ENCODE results near the gene MGAT4A.
A peak's percentile ranks its signal among the peaks of the same experiment; 100 is the strongest.

MGAT4A gene

DNA sequence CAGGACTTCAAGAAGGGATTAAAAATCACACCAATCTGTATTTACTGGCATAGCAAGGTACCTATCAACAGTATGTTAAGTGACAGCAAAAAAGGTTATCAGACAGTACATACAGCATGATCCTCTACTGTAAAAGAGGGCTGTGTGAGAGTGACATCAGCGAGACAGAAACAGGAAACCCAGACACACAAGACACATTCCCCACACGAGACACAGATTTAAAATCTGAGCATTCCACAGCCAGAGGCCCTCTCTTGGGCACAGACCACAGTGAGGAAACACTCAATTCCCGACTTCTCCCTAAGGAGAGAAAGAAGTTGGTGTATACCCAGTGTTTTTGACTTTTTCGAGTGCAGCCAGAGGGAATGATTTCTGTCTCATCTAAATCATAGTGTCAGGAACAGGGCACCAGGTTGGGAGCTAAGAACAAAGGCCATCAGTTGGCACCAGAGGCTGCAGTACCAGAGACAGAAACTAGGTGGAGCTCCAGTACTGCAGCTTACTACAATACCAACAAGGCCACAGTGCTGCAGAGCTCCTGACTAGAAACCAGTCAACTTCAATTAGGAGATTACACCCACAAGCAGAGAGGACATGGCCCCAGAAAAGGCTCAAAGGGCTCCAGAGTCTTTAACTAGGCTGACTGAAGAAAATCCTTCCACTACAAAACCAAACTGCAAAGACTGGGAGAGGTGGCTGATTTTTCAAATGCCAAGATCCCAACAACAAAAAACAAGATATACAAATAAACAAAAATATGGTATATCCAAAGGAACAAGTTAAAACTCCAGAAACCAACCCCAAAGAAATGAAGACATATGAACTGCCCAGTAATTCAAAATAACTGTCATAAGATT, 81.6 kb downstream of the MGAT4A start:
- peak; percentile 79 for DNase-seq

DNA sequence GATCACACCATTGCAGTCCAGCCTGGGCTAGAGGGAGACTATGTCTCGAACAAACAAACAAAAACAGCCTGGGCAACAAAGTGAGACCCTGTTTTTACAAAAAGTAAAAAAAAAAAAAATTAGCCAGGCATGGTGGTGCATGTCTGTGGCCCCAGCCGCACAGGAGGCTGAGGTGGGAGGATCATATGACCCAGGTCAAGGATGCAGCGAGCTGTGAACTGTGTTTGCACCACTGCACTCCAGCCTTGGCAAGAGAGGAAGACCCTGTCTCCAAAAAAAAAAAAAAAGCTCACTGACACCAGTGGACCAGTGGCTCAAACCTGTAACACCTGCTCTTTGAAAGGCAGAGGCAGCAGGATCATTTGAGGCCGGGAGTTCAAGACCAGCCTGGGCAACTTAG, 82.5 kb downstream of the MGAT4A start:
- DNase-seq: no peak

GRCh38 chr2:98647636-98648035, 83.3 kb downstream of the MGAT4A start:
- no peak for DNase-seq

DNA sequence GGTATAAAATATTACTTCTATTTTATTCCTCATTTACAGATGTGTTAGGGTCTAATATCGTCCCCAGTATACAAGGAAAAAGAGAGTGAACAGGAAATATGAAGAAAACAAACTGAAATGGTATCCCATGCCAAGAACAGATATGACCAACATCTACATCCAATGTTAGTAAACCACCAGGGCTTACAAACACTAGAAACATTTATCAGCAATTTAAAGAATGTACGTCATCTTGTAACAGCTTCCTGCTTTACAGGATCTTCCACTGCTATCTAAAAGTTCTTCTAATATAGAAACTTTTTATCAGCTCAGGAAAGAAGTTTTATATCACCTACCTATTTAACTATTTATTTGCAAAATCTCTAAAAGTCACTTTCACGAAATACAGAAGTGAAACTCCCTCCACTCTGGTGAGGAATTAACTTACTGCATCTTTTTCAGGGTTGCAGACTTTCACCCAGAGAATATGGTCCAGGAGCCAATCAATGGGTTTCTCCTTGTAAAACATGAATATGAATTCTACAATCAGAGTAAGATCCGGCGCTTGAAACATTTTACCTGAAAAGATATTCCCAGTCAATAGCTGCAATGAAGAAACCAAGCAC, 87.3 kb downstream of the MGAT4A start:
- DNase-seq: no peak

DNA sequence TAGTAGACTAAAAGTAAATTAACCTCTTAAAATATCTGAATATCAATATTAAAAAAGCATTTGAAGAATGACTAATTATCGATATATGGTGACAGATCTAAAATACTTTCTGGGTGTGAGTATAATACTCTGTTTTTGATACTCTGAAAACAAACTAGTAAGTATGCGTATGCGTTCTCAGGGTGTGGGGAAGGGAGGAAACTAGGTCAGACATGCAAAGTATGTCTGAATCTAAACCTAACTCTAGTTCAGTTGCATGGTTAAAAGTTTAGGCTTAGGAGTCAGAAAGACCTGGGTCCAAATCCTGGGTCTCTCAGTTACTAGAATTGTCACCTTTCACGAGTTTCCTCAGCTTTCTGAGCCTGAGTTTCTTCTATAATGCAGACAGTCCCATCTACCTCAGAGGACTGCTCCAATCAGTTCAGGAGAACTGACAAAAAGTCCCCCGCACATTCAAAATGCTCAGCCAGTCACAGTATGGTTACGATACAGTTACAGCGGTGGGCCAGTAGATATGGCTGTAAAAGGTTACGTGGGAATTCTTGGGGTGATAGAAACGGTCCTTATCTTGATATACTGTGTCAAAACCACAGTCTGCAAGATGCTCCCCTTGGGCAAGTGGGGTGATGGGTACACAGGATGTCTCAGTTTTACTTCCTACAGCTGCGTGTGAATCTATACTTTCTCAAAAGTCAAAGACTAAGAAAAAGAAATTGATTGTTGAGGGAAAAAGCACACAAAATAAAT, 93.4 kb downstream of the MGAT4A start:
- peak; percentile 39 for DNase-seq

DNA sequence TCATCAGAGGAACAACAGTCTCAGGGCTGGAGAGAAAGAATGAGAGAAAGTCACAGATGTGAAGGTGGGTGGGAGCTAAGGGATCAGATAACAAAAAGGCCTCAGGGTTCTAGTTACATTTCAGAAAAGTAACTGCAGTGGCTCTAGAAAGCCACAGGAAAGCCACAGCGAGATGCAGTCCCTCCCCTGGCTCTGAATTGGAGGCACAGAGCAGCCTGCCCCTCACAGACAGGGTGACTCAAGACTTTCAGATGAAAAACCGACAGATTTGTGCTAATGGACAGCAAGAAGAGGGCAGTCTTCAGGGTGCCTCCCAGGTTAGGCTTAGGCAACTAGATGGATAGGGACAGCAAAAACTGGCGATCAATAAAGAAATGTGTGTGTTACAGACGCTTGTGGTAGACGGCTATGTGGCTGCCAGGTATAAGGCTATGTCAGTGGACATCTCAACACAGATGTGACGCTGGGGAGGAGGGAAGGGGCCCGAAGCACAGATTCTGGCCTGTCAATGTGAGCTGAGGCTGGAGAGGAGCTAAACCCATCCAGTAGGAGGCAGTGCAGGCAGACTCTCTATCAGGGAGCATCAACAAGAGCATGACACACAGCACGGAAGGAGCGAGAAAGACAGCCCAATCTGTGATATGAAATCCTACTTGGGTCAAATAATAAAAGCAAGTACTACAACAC, 96.4 kb downstream of the MGAT4A start:
- peak; percentile 52 for DNase-seq

DNA sequence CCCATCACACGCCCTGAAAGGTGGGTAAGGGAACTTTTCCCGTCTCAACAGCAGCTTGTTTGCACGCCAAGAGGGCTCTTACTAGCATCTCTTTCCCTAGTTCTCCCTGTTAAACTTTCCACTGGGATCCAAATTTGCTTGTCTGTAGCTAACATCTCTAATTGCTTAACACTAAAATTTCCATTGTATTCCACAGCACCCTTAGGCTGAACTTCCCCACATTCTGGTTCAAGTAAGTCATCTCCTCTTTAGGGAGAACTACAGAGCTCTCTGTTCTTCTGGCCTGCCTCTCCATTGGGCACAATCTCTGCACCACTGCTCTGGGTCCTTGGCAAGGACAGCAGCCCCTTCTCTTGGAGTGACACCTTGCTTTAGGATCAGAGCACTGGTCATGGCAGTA, 98.6 kb downstream of the MGAT4A start:
- no peak for DNase-seq

DNA sequence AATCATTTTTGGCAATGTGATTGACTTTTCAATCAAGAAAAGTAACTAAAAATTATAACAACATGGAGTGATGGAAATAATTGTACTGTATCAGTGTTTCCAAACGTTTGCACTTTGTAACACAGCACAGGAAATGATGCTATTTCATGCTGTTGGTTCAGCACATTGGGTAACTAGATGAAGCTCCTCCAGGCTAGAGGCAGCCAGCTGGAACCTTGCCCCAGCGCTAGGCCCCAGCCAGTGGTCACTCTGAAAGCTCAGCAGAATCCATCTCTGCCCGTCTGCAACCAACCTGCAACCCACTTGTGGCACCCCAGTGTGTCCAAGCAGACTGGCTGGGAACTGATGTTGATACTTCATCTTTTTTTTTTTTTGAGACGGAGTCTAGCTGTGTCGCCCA, 107.3 kb downstream of the MGAT4A start:
- no peak for DNase-seq

DNA sequence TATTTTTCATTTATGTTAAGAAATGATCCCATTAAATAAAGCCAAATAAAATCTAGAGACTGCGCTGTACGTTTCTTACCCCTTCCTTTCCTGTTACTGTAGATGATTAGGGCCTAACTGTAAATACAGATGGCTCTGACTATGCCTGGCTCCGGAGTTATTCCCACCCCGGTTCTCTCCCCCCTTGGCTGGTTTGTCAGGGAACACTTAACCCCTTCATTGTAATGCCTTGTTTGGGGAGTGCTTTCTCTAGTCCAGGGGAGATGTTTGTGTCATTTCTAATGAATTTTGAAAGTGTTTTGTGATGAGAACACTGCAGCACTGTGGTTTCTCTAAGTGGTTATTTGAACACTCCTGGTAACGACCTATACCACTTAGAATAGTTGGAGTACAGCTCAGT, 113.8 kb downstream of the MGAT4A start:
- DNase-seq: no peak

- DNase-seq: no peak
Observed at GRCh38 chr2:98615481-98615880, 115.5 kb downstream of the MGAT4A start.

DNA sequence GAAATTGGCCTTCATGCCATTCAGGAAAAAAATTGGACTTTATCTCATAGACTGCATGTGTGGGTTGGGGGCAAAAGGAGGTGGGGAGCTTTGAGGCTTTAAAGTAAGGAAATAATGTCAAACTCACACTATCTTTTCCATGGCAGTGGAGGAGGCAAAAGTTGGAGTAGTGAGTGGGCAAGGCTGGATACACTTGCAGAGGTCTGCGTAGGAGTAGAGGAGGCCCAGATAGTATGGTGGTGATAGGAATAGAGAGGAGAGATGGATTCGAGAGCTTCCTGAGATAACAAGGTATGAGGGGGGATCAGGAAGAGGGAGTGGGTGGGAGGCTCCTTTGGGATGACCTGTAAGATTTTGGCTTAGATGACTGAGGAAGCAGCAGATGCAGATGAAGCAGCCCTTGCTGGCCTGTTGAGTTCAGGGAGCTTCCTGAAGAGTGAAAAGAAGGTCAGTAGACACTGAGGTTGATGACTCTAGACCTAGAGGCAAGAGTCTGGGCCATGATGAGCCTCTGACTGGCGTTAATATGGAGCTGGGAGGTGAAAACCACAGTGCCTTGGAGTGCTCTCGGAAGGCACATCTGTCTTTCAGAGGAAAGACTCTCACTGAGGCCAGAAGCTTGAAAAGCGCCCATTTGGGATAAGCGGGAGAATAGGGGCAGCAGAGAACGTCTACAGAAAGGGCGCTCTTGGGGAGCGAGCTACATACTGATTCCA, 116.8 kb downstream of the MGAT4A start:
- no peak for DNase-seq

GRCh38 chr2:98608962-98609604, 121.8 kb downstream of the MGAT4A start:
- DNase-seq: no peak

GRCh38 chr2:98608116-98608961, 122.6 kb downstream of the MGAT4A start, which contains the start of the genes COA5 and UNC50:
TSS of gene COA5 (minus strand) at chr2:98608512. CDS start at chr2:98608405, 107 bp downstream.
TSS of gene UNC50 (plus strand) at chr2:98608589. CDS start at chr2:98609760, 1,171 bp downstream.
- DNase-seq: peak; percentile 90

GRCh38 chr2:98607741-98608115, 123.2 kb downstream of the MGAT4A start:
- DNase-seq: no peak

DNA sequence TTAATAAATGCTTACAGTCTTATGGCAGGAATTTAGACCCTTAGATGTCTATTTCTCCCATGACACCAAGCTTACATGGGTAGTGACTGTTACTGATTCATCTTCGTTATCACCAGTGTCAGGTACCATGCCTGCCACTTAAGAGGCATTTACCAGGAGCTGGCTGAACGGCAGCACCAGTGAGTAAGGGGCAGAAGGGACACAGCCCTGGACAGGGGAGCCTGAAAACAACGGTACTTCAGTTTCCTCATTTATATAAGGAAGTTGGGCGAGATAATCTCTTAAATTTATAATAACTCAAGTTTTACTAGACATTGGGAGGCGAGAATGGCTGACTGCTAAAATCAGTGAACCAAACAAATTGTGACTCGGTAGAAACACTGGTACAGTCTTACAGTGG, 123.8 kb downstream of the MGAT4A start:
- no peak for DNase-seq

DNA sequence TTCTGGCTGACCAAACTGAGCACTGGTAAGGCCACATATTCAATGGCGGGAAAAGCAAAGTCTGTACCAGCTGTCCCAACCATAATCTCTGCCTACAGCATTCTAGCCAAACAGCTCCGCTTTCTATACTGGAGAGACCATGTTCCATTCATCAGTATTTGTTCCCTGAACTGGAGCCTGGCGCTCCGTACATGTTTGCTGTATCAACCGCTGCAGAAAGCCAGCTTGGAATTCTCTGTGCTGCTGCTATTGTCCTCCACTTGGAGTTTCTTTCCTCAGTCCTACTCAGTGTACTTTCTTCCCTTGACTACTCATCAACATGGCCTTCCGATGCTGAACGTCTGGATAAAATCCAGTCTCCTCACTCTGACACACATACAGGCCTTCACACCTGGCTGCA, 124.5 kb downstream of the MGAT4A start:
- DNase-seq: no peak

DNA sequence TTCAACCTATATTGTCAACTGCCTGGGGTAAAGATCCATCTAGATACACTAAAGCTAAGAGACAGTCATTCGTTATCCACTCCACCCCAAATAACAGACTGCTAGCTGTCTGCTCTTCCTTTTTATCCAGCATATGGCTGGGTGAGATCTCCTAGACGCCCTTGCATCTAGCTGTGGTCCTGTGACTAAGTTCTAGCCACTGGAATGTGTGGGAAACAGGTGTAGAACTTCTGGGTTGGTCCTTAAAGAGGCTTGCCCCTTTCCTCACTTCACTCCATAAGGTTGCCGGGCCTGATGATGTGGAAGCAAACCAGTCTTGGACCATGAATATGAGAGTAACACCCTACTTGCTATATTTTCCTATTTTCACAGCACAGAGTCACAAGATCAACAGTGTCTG, 125.9 kb downstream of the MGAT4A start:
- DNase-seq: no peak

DNA sequence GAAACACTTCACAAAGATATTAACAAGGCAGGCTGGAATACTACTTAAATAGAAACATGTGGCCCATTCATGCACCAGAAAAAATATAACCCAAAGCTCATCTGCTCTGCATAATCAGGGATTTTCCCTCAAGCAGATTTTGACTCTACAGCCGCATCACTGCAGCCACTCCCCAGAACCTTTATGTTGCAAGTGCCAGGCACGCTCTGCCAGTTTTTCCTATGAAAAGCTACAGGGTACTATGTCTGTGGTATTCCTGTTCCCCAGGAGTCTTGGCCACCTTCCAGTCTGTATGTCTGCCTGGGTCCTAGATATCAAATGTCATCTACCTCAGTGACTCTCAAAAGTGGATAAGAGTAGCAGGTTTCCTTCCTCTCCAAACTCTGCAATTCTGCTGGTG, 126.4 kb downstream of the MGAT4A start:
- DNase-seq: no peak

GRCh38 chr2:98601532-98602132, 129.3 kb downstream of the MGAT4A start:
- no peak for DNase-seq

DNA sequence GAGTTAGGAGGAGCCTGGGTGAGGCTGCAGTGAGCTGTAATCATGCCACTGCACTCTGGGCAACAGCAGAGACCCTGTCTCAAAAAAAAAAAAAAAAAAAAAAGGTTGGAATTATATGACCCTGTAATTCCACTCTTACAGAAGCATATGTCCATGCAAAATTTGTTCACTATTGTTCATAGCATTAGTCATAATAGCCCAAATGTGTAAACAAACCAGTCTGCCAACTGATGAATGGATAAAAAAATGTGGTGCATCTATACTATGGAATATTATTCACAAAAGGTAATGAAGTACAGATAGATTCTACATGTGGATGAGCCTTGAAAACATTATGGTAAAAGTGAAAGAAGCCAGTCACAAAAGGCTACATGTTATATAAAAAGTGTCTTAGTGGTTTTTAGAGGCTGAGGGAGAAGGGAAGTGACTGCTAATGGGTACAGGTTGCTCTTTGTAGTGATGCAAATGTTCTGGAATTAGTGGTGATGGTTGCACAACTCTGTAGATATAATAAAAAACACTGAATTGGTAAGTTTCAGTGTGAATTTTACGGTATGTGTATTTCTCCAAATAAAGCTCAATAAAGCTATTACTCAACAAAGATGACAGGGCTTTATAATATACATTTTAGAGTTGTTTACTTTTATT, 132.0 kb downstream of the MGAT4A start:
- no peak for DNase-seq

Data from activated CD4-positive, alpha-beta T cell treated with anti-CD3 and anti-CD28 coated beads, Interleukin-2, amount 50 U/mL, for 1 hour (primary cell).